NCI-H69 (cell line): ENCODE results near the gene DDO.
"Not testable (repeated sequence)": the region's sequence is repeated elsewhere in the genome, so short reads cannot be mapped to it uniquely, and the experiment has no call there.

Source experiments
- DNase-seq: peaks from one replicate; lab custom pipeline; 2025; lab: John Stamatoyannopoulos, UW

The DDO gene

DNA sequence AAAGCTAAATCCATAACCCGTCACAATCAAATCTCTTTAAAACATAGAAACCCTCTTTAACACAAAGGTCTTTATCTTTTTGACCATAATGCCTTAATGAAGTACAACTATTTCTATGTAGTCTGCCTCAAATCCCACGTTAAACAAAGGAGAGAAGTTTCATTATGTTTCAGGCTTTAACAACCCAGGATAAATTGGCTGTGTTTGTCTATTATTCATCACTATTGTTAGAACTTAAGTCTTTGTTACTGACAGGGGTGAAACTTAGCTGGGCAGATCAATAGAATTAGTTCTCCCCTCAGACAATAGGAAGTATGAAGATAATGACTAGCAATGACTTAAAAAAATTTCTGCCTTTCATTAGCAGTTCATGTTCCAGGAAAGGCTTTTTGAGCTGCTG, 47.1 kb downstream of the DDO start:
- no peak for DNase-seq

DNA sequence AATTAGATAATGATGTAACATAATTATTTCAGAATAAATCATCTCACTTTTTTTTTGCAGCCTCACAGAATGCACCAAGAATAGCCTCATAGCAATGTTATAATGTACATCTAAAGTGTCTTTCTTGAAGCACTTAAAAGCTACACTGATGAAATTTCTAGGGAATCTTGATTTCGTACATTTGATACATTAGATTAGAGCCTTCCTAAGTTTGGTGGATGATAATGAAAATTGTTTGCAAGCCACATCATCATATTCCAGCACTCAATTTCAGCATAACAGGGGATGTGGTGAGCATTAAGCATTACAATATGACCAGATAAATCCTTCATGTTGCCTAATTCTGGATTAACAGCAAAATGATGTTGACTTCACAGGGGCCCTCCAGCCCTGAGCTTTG, 47.5 kb downstream of the DDO start:
- DNase-seq: no peak

GRCh38 chr6:110366975-110367374, 48.4 kb downstream of the DDO start:
- DNase-seq: no peak

- DNase-seq: peak; percentile 28
Observed at GRCh38 chr6:110366256-110366655, 49.1 kb downstream of the DDO start.

- DNase-seq: peak; percentile 26
Observed at GRCh38 chr6:110364364-110365105, 50.8 kb downstream of the DDO start.

DNA sequence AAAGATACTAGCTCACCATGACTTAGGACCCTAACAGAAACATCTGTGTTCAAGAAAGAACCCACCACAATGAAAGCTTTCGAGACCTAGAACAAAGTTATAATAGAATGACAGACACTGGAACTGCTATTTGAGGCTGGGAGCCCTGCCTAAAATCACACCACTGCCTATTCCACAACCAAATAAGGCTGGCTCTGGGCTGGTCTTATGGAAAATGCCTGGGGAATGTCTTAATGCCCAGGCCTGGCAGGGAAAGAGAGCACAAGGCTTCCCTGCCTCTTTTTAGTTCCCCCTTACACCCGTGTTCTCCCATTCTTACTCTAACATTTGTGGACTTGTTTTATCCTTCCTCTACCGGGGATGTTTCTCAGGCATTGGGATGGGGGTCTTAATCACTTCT, 51.6 kb downstream of the DDO start:
- DNase-seq: no peak

- no peak for DNase-seq
Observed at GRCh38 chr6:110360676-110361075, 54.7 kb downstream of the DDO start.

GRCh38 chr6:110359556-110359955, 55.8 kb downstream of the DDO start:
- DNase-seq: no peak

DNA sequence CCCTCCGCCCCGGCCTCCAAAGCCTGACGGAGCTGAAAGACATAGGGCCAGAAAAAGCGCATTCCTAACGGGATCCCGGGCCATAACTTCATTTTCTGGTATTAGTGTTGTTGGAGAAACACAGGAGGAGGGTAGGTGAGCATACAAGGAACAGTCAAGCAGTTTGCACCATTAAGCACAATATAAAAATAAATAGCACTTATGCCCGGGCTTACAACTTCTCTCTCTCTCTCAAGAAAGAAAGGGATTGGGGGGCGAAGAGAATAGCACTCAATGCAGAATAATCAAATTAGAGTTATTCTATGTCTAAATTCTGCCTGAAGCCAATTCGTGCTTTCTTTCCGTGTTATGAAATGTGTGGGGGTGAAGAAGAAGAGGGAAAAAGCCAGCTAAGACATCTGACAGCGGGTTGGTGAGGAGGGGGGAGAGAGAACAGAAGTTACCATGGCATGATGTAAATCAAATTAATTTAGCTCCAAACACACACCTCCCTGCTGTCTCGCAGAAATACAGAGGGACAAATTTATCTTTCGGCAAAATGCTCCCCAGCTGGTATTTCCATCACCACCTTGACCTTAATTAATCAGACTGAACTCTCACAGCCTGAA, 56.7 kb downstream of the DDO start:
- DNase-seq: peak; percentile 33

DNA sequence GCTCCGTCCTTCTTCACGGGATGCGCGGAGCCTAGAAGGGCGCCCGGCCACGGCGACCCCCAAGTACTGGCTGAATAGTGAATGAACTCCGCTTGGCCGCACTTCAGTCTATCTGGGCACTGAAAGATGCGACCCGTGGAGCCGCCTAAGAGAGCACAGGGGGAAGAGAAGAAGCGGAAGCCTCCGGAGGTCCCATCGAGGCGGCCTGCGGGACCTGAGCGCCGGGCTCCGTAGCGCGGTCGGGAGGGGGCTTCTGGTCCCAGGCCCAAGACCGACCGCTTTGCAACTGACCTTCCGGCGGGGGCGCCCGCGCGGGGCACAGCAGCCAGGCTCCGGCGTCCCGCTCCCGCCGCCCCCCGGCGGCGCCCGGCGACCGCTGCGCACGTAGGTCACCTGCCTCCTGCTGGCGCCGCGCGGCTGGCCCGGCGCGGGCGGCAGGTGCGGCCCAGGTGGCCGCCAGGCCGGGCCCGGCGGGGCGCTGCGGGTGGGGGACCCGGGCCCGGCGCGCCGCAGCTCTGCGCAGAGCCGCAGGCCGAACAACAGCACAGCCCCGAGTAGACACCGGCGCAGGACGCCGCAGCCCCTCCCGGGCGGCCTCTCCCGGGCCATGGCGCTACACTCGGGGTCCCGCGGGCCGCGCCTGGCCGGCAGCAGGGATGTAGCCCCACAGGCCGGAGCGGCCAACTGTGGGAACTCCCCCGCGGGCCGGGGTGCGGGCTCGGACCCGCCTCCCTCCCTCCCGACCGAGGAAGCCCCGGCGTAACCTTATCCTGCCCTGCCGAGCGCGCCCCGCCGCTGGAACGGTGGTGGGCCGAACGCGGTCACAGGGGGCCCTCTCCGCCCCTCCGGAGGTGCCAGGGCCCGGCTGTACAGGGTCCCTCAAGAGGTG, 57.5 kb downstream of the DDO start, which contains the start of gene METTL24:
TSS of gene METTL24 (minus strand) at position 686 of the 889 bp plus-strand sequence. CDS start at position 609, 77 bp downstream.
- peak; percentile 71 for DNase-seq

DNA sequence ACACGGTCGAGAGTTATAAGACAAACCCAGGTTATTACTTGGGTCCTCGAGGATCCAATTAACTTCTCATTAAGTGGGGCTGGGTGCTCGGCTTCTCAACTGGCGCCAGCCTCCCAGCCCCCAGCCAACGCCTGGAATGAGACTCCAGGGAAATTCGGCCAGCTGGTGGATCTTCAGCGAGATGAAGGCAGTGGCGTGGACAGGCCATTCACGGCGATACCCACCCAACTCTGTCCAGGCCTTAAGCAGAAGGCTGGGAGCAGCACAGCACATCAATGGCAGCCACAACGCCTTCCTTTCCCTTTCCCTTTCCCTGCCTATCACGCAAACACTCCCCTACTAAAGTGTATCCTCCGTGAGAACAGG, 58.1 kb downstream of the DDO start:
- DNase-seq: peak; percentile 45

- no peak for DNase-seq
Observed at GRCh38 chr6:110356778-110357177, 58.6 kb downstream of the DDO start.

DNA sequence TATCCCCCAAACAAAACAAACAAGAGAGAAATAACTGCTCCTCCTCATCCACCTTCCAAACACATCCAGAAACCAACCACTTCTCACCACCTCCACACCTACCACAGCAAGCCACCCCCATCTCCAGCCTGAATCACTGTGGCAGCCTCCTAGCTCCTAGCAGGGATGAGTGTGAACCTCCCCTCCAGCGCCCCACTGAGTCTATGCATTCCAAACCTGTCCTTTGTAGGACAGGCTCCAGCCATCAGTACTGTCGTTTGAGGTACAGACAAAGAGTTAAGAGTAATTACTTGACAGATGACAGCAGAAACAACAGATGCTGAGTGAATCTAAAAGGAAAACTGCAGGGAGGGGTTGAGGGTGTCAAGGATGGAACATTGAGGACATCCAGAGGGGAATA, 59.6 kb downstream of the DDO start:
- peak; percentile 57 for DNase-seq

DNA sequence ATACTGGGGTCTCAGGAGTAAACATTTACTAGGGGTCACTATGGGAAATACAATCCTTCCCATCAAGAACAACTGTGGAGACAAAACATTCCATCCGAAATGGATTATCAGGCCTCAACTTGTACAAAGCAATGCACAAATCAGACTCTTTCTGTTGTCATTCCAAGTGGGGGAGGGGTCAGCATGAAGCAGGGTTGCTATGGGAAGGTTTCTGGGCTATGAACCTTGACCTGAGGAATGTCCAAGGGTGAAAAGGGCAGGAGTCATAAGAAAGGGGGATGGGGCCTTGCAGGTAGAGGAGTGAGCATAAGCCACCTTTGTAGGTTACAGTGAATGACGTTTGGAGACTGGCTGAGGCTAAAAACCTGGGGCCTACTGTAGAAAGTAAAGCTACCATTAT, 60.4 kb downstream of the DDO start:
- DNase-seq: peak; percentile 12

DNA sequence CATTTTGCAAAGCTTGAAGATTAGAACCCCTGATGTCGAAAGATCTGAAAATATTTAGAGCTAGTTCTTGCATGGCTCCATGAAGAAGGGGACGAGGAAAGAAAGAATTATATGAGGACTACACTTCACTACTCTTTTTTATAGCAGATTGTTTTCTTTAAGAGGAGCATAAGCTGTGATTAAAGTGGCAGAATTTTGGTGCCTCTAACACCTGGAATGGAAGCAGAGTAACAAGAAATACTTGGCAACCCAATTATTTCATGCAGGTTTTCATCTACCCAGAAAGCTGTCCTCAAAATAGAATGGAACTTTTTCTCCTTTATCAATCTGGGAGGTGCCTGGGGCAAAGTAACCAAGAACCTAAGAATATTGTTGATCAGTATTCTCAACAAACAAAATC, 61.2 kb downstream of the DDO start:
- DNase-seq: no peak

DNA sequence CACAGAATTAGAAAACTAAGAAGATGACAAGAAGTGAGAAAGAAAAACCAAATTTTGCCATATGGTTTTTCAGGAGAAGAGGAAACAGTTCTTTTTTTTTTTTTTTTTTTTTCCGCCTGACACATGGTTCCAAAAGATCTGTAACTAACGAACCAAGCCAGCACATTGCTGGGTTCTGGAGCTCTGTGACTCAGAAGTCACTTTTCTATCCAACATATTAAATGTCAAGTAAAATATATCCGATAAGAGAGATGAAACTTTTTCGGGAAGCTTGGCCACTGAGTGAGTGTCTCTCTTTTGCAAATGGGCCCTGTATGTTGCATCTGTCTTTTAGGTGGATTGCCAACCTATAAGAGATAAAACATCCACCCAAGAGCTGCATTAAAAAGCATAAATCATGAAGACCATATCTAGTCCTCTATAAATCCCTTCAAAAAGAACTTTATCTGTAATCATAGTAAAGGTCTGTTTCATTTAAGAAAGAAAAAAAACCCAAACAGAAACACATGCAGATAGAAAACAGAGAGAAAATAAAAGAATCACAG, 61.8 kb downstream of the DDO start:
- DNase-seq: no peak

- DNase-seq: no peak
Observed at GRCh38 chr6:110352563-110353262, 62.7 kb downstream of the DDO start.

GRCh38 chr6:110351986-110352385, 63.4 kb downstream of the DDO start:
- no peak for DNase-seq

GRCh38 chr6:110351546-110351945, 63.8 kb downstream of the DDO start:
- DNase-seq: no peak

GRCh38 chr6:110350593-110350992, 64.8 kb downstream of the DDO start:
- DNase-seq: not testable (repeated sequence)

DNA sequence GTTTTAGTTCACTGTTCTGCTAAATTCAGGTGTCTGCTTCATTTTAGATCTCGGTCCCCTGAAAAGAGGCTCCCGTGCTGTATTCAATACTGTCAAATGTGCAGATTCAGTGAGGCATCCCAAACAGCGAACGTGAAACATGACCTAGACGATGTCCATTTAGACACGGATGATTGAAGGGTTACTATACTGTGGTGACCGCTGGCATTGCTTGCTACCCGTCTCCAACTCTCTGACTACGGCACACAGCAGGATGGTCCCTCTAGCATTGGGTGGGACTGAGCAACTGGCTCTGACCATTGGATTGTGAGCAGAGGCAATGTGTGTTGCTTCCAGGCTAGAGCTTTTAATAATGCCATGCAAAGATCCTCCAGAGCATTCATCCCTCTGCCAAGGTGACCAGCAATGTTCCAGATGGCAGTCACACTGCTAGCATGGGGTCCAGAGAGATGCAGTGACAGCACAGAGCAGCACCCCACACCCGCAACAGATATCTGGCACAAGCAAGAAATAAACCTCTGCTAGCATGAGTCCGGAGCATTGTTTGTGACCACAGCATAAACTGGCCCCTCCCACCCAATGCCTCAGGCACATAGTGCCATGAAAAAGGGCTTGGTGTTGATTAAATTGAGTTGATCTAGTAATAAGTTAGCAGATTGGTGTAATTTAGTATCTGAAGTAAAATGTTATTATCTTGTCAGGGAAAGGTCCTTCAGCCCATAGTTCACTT, 66.2 kb downstream of the DDO start:
- DNase-seq: peak; percentile 46
